Endodermal cell (in vitro differentiated cells): ENCODE data around the gene ARFGAP1. TPM values are rescaled to one million over a fixed set of nuclear protein-coding genes. Genes with fewer than 3 reads are reported as not detected.

Experiments used
- DNase-seq: peaks from one replicate; pipeline ENCODE4 v3.0.0-alpha.2; 2017
- H3K27ac ChIP-seq: 2 replicates; pipeline ENCODE4 v1.5.1; 2013; ENCODE audit warnings: mild to moderate bottlenecking, low read depth, low read length, moderate library complexity
- H3K27me3 ChIP-seq: 2 replicates; pipeline ENCODE4 v1.6.1; 2013; ENCODE audit warnings: mild to moderate bottlenecking, low read length, moderate library complexity; ENCODE audit not compliant: insufficient read depth, control insufficient read depth, poor library complexity, severe bottlenecking
- H3K36me3 ChIP-seq: 2 replicates; pipeline ENCODE4 v1.7.0; 2013; ENCODE audit warnings: mild to moderate bottlenecking, low read length, moderate library complexity; ENCODE audit not compliant: control insufficient read depth, insufficient read depth
- H3K4me1 ChIP-seq: one replicate; pipeline ENCODE4 v1.7.0; 2013; ENCODE audit warnings: low read length; ENCODE audit not compliant: control insufficient read depth, insufficient read depth
- H3K4me3 ChIP-seq: 2 replicates; pipeline ENCODE4 v1.5.1; 2013; ENCODE audit warnings: mild to moderate bottlenecking, low read length, moderate library complexity
- H3K9ac ChIP-seq: 2 replicates; pipeline ENCODE4 v1.6.1; 2013; ENCODE audit warnings: mild to moderate bottlenecking, low read length, moderate library complexity; ENCODE audit not compliant: poor library complexity, severe bottlenecking; ENCODE audit errors: extremely low read depth
- H3K9me3 ChIP-seq: 2 replicates; pipeline ENCODE4 v1.6.1; 2013; ENCODE audit warnings: mild to moderate bottlenecking, low read length, moderate library complexity; ENCODE audit not compliant: control insufficient read depth
- H3K27ac Mint-ChIP-seq: 2 replicates; pipeline ENCODE4 v1.8.0; 2020; ENCODE audit warnings: mixed read lengths
- H3K27me3 Mint-ChIP-seq: 2 replicates; pipeline ENCODE4 v1.8.0; 2021; ENCODE audit warnings: mild to moderate bottlenecking, mixed read lengths; ENCODE audit not compliant: insufficient read depth
- H3K36me3 Mint-ChIP-seq: 2 replicates; pipeline ENCODE4 v1.8.0; 2020; ENCODE audit warnings: low read depth, mixed read lengths
- H3K4me1 Mint-ChIP-seq: 2 replicates; pipeline ENCODE4 v1.8.0; 2020; ENCODE audit warnings: mixed read lengths
- H3K4me3 Mint-ChIP-seq: 2 replicates; pipeline ENCODE4 v1.8.0; 2020; ENCODE audit warnings: mild to moderate bottlenecking, moderate library complexity, mixed read lengths
- H3K9me3 Mint-ChIP-seq: 2 replicates; pipeline ENCODE4 v1.8.0; 2020; ENCODE audit warnings: mild to moderate bottlenecking, mixed read lengths
- CTCF ChIP-seq: fragments of 200-600 bp; sonication (generic); conservative IDR thresholded peaks from 2 replicates; pipeline ENCODE4 v1.5.0; 2021; ENCODE audit warnings: antibody characterized with exemption, mild to moderate bottlenecking
- WGBS, 2 experiments: methylation state at CpG; one replicate each; pipeline versions ENCODE4 v1.1.5 to v1.1.7; 2013; ENCODE audit warnings: missing lambda C conversion rate in 2 of 2, mixed read lengths in 1 of 2; ENCODE audit not compliant: insufficient coverage in 1 of 2, insufficient read length in 1 of 2; 5-methylcytosine and 5-hydroxymethylcytosine counted together
- total RNA-seq, 2 donors: library from RNA; stranded (reverse); fragmentation: NEBNext Ultra II Directional in 1 of 2; extraction: Animal tissue kit (Norgen Biotek cat#: 25700) in 1 of 2; gene quantifications; 2 replicates in 1 of 2; 3 replicates in 1 of 2; pipeline ENCODE4 v1.2.1, GENCODE V29; 2021

ARFGAP1 gene
- total RNA-seq, 2 donors from 2014 or later = 159 to 208 TPM

GRCh38 chr20:63276956-63277355 is 4.3 kb downstream of the ARFGAP1 start:
- 95 to 98% methylated on average over 15 to 20 of the region's 20 CpGs for WGBS, 2 experiments
- TF ChIP-seq CTCF = peak; percentile 14
- no peaks in the 10 kb centered on the region for H3K4me1 ChIP-seq
- peaks cover 7% of the 10 kb centered on the region for H3K4me1 Mint-ChIP-seq
- H3K4me3 Mint-ChIP-seq = no peak overlapping the region
- no peak overlapping the region for H3K27ac ChIP-seq
- H3K36me3 Mint-ChIP-seq = peaks cover 35% of the 10 kb centered on the region
- no peak overlapping the region for H3K4me3 ChIP-seq
- DNase-seq = no peak
- H3K27ac Mint-ChIP-seq = no peak overlapping the region
- peaks cover 63% of the 10 kb centered on the region for H3K36me3 ChIP-seq
- H3K27me3 ChIP-seq = no peaks in the 10 kb centered on the region
- no peaks in the 10 kb centered on the region for H3K27me3 Mint-ChIP-seq
- H3K9ac ChIP-seq = no peak overlapping the region
- H3K9me3 ChIP-seq = no peaks in the 10 kb centered on the region
- H3K9me3 Mint-ChIP-seq = no peaks in the 10 kb centered on the region

- H3K36me3 Mint-ChIP-seq = peaks cover 35% of the 10 kb centered on the region
- Histone ChIP-seq H3K27me3 (no peaks in the 10 kb centered on the region), H3K9me3 (no peaks in the 10 kb centered on the region), H3K9ac (no peak overlapping the region), H3K27ac (no peak overlapping the region), H3K36me3 (peaks cover 64% of the 10 kb centered on the region), H3K4me3 (no peak overlapping the region), H3K4me1 (no peaks in the 10 kb centered on the region)
- no peaks in the 10 kb centered on the region for H3K9me3 Mint-ChIP-seq
- no peak overlapping the region for H3K27ac Mint-ChIP-seq
- 93 to 97% methylated on average over 26 to 30 of the region's 30 CpGs for WGBS, 2 experiments
- no peak for DNase-seq
- H3K4me3 Mint-ChIP-seq = no peak overlapping the region
- peaks cover 7% of the 10 kb centered on the region for H3K4me1 Mint-ChIP-seq
- no peak for TF ChIP-seq CTCF
- no peaks in the 10 kb centered on the region for H3K27me3 Mint-ChIP-seq
These were observed 5.1 kb downstream of the ARFGAP1 start for GRCh38 chr20:63277466-63278272.

- H3K9me3 ChIP-seq = no peaks in the 10 kb centered on the region
- TF ChIP-seq CTCF = peak; percentile 47
- no peak overlapping the region for H3K27ac ChIP-seq
- H3K27ac Mint-ChIP-seq = no peak overlapping the region
- H3K36me3 ChIP-seq = peaks cover 67% of the 10 kb centered on the region
- H3K4me1 Mint-ChIP-seq = peaks cover 4% of the 10 kb centered on the region
- peaks cover 42% of the 10 kb centered on the region for H3K36me3 Mint-ChIP-seq
- H3K9me3 Mint-ChIP-seq = no peaks in the 10 kb centered on the region
- H3K9ac ChIP-seq = no peak overlapping the region
- DNase-seq = no peak
- H3K27me3 Mint-ChIP-seq = no peaks in the 10 kb centered on the region
- H3K4me1 ChIP-seq = no peaks in the 10 kb centered on the region
- H3K4me3 ChIP-seq = no peak overlapping the region
- no peak overlapping the region for H3K4me3 Mint-ChIP-seq
- WGBS, 2 experiments = 93 to 96% methylated on average over 12 to 17 of the region's 17 CpGs
- H3K27me3 ChIP-seq = no peaks in the 10 kb centered on the region
These were observed 6.0 kb downstream of the ARFGAP1 start for GRCh38 chr20:63278661-63279060.
